Activated naive CD4-positive, alpha-beta T cell treated with anti-CD3 and anti-CD28 coated beads, Interleukin-2, amount 50 U/mL, for 24 hours (primary cell): ENCODE measurements around the gene SAXO2.
"Not testable (repeated sequence)": the region's sequence is repeated elsewhere in the genome, so short reads cannot be mapped to it uniquely, and the experiment has no call there.

ENCODE experiments used
- H3K27ac Mint-ChIP-seq: one replicate; pipeline ENCODE4 v1.8.0; 2021; ENCODE audit warnings: mild to moderate bottlenecking, mixed read lengths
- H3K27me3 Mint-ChIP-seq: one replicate; pipeline ENCODE4 v1.8.0; 2021; ENCODE audit warnings: mixed read lengths
- H3K36me3 Mint-ChIP-seq: one replicate; pipeline ENCODE4 v1.8.0; 2021; ENCODE audit warnings: mixed read lengths
- H3K4me1 Mint-ChIP-seq: one replicate; pipeline ENCODE4 v1.8.0; 2021; ENCODE audit warnings: mixed read lengths
- H3K4me3 Mint-ChIP-seq: one replicate; pipeline ENCODE4 v1.8.0; 2021; ENCODE audit warnings: mild to moderate bottlenecking, mixed read lengths
- H3K9me3 Mint-ChIP-seq: one replicate; pipeline ENCODE4 v1.8.0; 2021; ENCODE audit warnings: mixed read lengths

SAXO2 gene

GRCh38 chr15:82333603-82334553 lies 71.3 kb downstream of the SAXO2 start:
- not testable (repeated sequence) for H3K9me3 Mint-ChIP-seq, H3K36me3 Mint-ChIP-seq, H3K4me1 Mint-ChIP-seq, H3K27ac Mint-ChIP-seq, H3K4me3 Mint-ChIP-seq, H3K27me3 Mint-ChIP-seq
